ENCODE results near the gene NAPG.
"Not testable (repeated sequence)": the region's sequence is repeated elsewhere in the genome, so short reads cannot be mapped to it uniquely, and the experiment has no call there.

NAPG gene

DNA sequence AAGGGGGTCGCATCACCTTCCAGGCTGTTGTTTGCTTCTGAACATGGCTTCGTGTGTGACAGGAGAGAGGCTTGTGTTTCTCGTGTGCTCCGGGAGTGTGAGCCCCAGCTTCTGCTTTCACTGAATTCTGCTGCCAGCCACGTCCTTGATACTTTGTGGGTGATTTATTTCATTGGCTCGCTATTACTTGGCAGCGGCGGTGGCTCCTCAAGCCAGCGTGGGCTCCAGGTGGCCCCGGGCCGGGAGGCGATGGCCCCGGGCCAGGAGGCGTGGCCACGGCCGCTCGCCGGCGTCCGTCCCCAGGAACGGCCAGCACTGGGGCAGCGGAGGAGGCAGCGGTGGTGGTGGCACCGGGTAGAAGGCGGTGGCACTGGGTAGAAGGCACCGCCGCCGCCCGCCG lies 63.1 kb downstream of the NAPG start:
- DNase-seq, result no peak

DNA sequence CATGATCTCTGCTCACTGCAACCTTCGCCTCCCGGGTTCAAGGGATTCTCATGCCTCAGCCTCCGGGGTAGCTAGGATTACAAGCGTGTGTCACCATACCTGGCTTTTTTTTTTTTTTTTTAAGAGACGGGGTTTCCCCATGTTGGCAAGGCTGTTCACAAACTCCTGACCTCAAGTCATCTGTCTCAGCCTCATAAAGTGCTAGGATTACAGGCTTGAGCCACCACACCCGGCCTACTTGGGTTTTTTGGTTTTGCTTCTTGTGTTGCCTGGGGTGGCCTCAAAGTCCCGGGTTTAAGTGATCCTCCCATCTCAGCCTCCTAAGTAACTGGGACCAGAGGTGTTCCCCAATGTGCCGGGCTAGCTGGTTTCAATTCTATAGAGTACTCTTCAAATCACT lies 64.6 kb downstream of the NAPG start:
- no peak for DNase-seq

DNA sequence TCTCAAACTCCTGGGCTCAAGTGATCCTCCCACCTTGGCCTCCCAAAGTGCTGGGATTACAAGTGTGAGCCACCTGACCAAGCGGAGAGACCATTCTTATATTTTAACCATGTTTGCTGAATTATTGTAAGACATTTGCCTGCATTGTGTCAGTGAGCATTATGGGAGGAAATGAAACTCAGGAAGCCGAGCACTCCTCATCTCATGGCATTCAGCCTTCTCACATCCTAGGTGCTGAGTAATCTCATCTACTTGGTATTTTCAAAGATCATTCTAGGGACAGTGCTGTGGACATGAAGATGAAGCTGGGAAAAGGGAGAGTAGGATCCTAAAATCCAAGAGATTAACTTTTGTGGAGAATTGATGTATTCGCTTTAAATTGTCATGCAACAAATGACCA lies 66.1 kb downstream of the NAPG start:
- no peak for DNase-seq

DNA sequence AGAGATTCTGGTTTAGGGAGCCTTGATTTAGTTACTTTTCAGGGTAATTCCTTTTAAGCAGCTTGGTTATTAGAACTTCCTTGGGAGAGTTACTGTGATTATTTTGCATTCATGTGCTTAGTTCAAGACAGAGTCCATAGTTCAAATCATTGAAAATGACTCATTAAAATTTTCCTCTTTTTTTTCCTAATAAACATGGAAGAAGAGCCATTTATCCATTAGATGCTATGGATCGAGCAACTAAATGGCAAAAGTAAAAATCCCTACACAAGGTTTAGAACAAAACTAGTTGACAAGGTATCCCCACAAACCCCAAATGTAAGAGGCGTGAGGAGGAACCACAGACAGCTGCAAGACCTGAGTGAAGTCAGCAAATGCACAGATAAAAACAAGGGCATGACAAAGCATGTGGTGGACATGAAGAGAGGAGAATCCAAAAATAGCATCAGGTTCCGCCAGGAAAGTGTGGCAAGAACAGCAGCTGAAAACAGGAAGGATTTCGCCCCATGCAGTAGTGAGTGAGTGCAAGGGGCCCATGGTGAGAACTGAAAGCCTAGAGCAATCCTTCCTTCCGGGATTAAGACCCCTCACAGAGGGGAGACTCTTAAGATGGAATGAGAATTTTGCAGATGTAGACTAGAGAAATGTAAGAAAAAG lies 67.7 kb downstream of the NAPG start:
- DNase-seq, result not testable (repeated sequence)

DNA sequence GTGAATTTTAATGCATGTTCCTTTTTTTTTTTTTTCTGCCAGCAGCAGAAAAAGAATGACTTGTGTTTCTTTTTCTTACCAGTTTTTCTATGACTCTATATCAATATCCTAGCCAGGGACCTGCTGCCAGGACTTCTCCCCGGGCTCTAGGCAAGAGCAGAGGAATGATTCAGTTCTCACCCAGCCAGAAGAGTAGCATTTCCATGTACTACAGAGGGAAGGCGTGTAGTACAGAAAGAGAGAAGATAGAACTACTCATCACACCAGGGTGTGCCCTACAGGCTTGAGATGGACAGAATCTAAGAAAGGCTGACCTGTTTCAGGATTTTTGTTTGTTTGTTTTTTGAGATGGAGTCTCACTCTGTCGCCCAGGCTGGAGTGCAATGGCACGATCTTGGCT lies 70.1 kb downstream of the NAPG start:
- DNase-seq, result not testable (repeated sequence)

DNA sequence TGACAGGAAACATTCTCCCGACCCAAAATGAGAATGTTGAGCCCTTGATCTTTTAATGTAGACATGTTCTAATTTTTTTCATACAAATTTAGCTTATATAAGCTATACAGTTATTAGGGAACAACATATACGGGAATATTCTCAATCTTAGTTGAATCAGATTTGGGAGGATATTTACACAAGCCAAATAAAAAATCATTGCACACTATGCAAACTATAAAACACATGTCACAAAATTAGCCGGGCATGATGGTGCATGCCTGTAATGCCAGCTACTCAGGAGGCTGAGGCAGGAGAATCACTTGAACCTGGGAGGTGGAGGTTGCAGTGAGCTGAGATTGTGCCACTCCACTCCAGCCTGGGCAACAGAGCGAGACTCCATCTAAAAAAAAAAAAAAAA lies 71.9 kb downstream of the NAPG start:
- DNase-seq, result not testable (repeated sequence)

DNA sequence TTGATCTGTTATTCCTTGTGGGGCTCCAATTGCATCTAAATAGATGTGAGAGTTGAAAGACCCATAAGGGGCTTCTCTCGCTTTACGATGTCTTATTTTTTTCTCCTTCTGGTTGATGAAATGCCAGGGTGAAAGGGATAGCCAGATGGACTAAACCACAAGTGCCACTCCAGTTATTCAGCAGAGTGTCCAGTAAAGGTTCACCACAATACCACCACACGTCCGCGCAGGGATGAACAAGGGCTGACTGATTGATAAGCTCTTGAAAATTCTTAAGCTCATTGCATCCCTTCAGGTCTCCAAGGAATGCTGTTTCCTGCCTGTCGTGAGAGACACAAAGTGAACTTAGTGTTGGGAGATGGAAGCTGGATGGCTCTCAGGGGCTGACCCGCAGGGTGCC lies 74.9 kb downstream of the NAPG start:
- DNase-seq, result not testable (repeated sequence)

All from right forelimb (tissue), 1 donor.